GM12872 (cell line): ENCODE measurements around the gene C2orf78.

Experiments
- CTCF ChIP-seq: IDR thresholded peaks from 3 replicates; pipeline ENCODE4 v1.5.1; 2011; ENCODE audit warnings: low read depth, mild to moderate bottlenecking, low read length, moderate library complexity; ENCODE audit not compliant: insufficient read depth

Gene C2orf78

GRCh38 chr2:73749314-73749713 lies 34.7 kb upstream of the C2orf78 start:
- no peak for TF ChIP-seq CTCF

- TF ChIP-seq CTCF = no peak
Measured at GRCh38 chr2:73759285-73759764, 24.7 kb upstream of the C2orf78 start.

- no peak for TF ChIP-seq CTCF
Measured at GRCh38 chr2:73759904-73760303, 24.1 kb upstream of the C2orf78 start.

GRCh38 chr2:73762571-73762970 lies 21.4 kb upstream of the C2orf78 start:
- TF ChIP-seq CTCF = no peak

GRCh38 chr2:73764945-73765344 lies 19.0 kb upstream of the C2orf78 start:
- TF ChIP-seq CTCF = no peak

- no peak for TF ChIP-seq CTCF
Measured at GRCh38 chr2:73766349-73766748, 17.6 kb upstream of the C2orf78 start.

- no peak for TF ChIP-seq CTCF
Measured at GRCh38 chr2:73766994-73767393, 17.0 kb upstream of the C2orf78 start.

GRCh38 chr2:73770725-73771124 lies 13.3 kb upstream of the C2orf78 start:
- no peak for TF ChIP-seq CTCF
